Endothelial cell of umbilical vein (primary cell): ENCODE data around the gene NT5C1A. TPM values are rescaled to one million over a fixed set of nuclear protein-coding genes. Genes with fewer than 3 reads are reported as not detected.

ENCODE experiments used
- BruUV-seq: library from RNA; stranded (reverse); fragments of 400-500 nt; replicated peaks from 2 replicates; lab custom pipeline; 2021; lab: Mats Ljungman, UMichigan
- CTCF ChIA-PET: fragments of 300-600, 350-600 bp; sonication (Branson Sonifier 250); formaldehyde crosslinking; loops from one replicate; lab custom pipeline; 2021; ENCODE audit warnings: antibody characterized with exemption, inconsistent platforms; lab: Charles Lee
- POLR2A ChIA-PET: fragments of 300-600, 350-600 bp; sonication (Branson Sonifier 250); formaldehyde crosslinking; loops from one replicate; lab custom pipeline; 2021; ENCODE audit warnings: antibody characterized with exemption, inconsistent platforms; lab: Charles Lee
- DNase-seq: peaks from one replicate; pipeline ENCODE4 v3.0.0-alpha.2; 2011; ENCODE audit warnings: low read depth, low spot score
- FAIRE-seq: peaks from 2 replicates; lab custom pipeline; 2011; peaks lifted over from hg19 to GRCh38; lab: Jason Lieb, UNC
- H2AFZ ChIP-seq: 2 replicates; pipeline ENCODE4 v1.6.0; 2012; ENCODE audit warnings: low read depth, low read length, control low read depth, inconsistent platforms
- H3K27ac ChIP-seq: 2 replicates; pipeline ENCODE4 v1.5.1; 2011; ENCODE audit warnings: low read depth, mild to moderate bottlenecking, control low read depth, low read length, moderate library complexity; ENCODE audit not compliant: insufficient read depth
- H3K27me3 ChIP-seq, 2 experiments: 2 replicates each; pipeline versions ENCODE4 v1.6.0 to v1.6.1; 2011; ENCODE audit warnings: low read length in 2 of 2, mixed read lengths in 1 of 2; ENCODE audit not compliant: control insufficient read depth in 2 of 2, insufficient read depth in 2 of 2
- H3K36me3 ChIP-seq, 2 experiments: 2 replicates in 1 of 2; 3 replicates in 1 of 2; pipeline ENCODE4 v1.5.1; 2011; ENCODE audit warnings: low read length in 2 of 2, mild to moderate bottlenecking in 1 of 2, moderate library complexity in 1 of 2; ENCODE audit not compliant: control insufficient read depth in 2 of 2, insufficient read depth in 2 of 2; ENCODE audit errors: extremely low read depth in 1 of 2
- H3K4me1 ChIP-seq: 3 replicates; pipeline ENCODE4 v1.5.1; 2011; ENCODE audit warnings: mild to moderate bottlenecking, low read length; ENCODE audit not compliant: control insufficient read depth, insufficient read depth; ENCODE audit errors: extremely low read depth
- H3K4me2 ChIP-seq: 2 replicates; pipeline ENCODE4 v1.6.1; 2011; ENCODE audit warnings: low read length, control low read depth, mixed read lengths; ENCODE audit not compliant: insufficient read depth
- H3K4me3 ChIP-seq, 3 experiments: fragments of 200-600 bp in 1 of 3; sonication (generic), shearing (Covaris generic) in 1 of 3; replicated peaks in 1 of 3; 2 replicates each; pipeline ENCODE4 v1.5.1; 2011 to 2016; ENCODE audit warnings: control low read depth in 3 of 3, low read length in 3 of 3, mild to moderate bottlenecking in 2 of 3, inconsistent platforms in 1 of 3, low read depth in 1 of 3, moderate library complexity in 1 of 3; ENCODE audit not compliant: insufficient read depth in 1 of 3
- H3K79me2 ChIP-seq: 2 replicates; pipeline ENCODE4 v1.6.0; 2012; ENCODE audit warnings: low read length, inconsistent platforms; ENCODE audit not compliant: control insufficient read depth, insufficient read depth
- H3K9ac ChIP-seq: replicated peaks from 2 replicates; pipeline ENCODE3; 2011; ENCODE audit warnings: low read length, control low read depth; ENCODE audit not compliant: insufficient read depth; ENCODE audit errors: extremely low read depth
- H3K9me1 ChIP-seq: replicated peaks from 3 replicates; pipeline ENCODE4 v1.6.0; 2011; ENCODE audit warnings: mild to moderate bottlenecking, low read length; ENCODE audit not compliant: control insufficient read depth, insufficient read depth; ENCODE audit errors: extremely low read depth
- H3K9me3 ChIP-seq: replicated peaks from 2 replicates; pipeline ENCODE4 v1.5.1; 2012; ENCODE audit warnings: low read length, inconsistent platforms; ENCODE audit not compliant: control insufficient read depth, insufficient read depth
- H4K20me1 ChIP-seq: replicated peaks from 2 replicates; pipeline ENCODE3; 2011; ENCODE audit warnings: mild to moderate bottlenecking, low read length; ENCODE audit not compliant: control insufficient read depth, insufficient read depth; ENCODE audit errors: extremely low read depth
- CTCF ChIP-seq, 2 donors: IDR thresholded peaks; 1 replicate in 1 of 2; 2 replicates in 1 of 2; pipeline ENCODE4 v1.5.1; 2011; ENCODE audit warnings: low read length in 2 of 2, mild to moderate bottlenecking in 2 of 2, moderate library complexity in 2 of 2, control low read depth in 1 of 2, inconsistent platforms in 1 of 2, low read depth in 1 of 2; ENCODE audit not compliant: insufficient read depth in 1 of 2; ENCODE audit errors: extremely low read depth in 1 of 2
- EZH2 ChIP-seq: IDR thresholded peaks from 2 replicates; pipeline ENCODE4 v1.6.1; 2012; ENCODE audit warnings: borderline replicate concordance, low read depth, mild to moderate bottlenecking, moderate library complexity, low read length, inconsistent platforms; ENCODE audit not compliant: severe bottlenecking
- FOS ChIP-seq: IDR thresholded peaks from 2 replicates; pipeline ENCODE4 v1.6.1; 2011; ENCODE audit warnings: mild to moderate bottlenecking, low read length, moderate library complexity, borderline replicate concordance; ENCODE audit not compliant: insufficient read depth
- GATA2 ChIP-seq: IDR thresholded peaks from 2 replicates; pipeline ENCODE4 v1.7.0; 2011; ENCODE audit warnings: low read depth, mild to moderate bottlenecking, moderate library complexity, mixed read lengths, low read length; ENCODE audit not compliant: insufficient read length, insufficient read depth
- JUN ChIP-seq: IDR thresholded peaks from 2 replicates; pipeline ENCODE4 v1.6.1; 2011; ENCODE audit warnings: borderline replicate concordance, low read depth; ENCODE audit not compliant: insufficient read length, insufficient read depth
- MAX ChIP-seq: IDR thresholded peaks from 2 replicates; pipeline ENCODE4 v1.6.1; 2011; ENCODE audit not compliant: insufficient read depth, insufficient read length
- MYC ChIP-seq: IDR thresholded peaks from one replicate; pipeline ENCODE4 v1.6.1; 2011; ENCODE audit warnings: mild to moderate bottlenecking, low read depth, low read length
- POLR2A ChIP-seq: IDR thresholded peaks from 2 replicates; pipeline ENCODE4 v1.6.1; 2012; ENCODE audit warnings: low read depth, mild to moderate bottlenecking, control low read depth, low read length
- POLR2AphosphoS5 ChIP-seq: IDR thresholded peaks from 2 replicates; pipeline ENCODE4 v1.6.1; 2012; ENCODE audit warnings: low read depth, mild to moderate bottlenecking, control low read depth, low read length, moderate library complexity; ENCODE audit not compliant: insufficient read depth
- dilution Hi-C: fragments of 300-500 bp; cut with MboI; formaldehyde crosslinking; loops from one replicate; pipeline ENCODE4 v1.15.0; 2019; ENCODE audit warnings: low sequenced_read_pairs; ENCODE audit not compliant: extremely low pct_ligation_motif_present
- intact Hi-C: fragments of 100-400 bp; cut with micrococcal nuclease; formaldehyde crosslinking; loops from one replicate; pipeline ENCODE4 v1.10.0; 2022
- polyA plus RNA-seq, 4 experiments: library from polyadenylated mRNA; depleted of rRNA in 3 of 4; stranded (reverse) in 3 of 4; unstranded in 1 of 4; fragments of >200 nt; gene quantifications; 2 replicates each; pipeline versions ENCODE4 v1.2.1 to v1.2.3, GENCODE V29; 2011 to 2012; ENCODE audit warnings: missing spikeins in 1 of 4
- total RNA-seq: library from RNA; stranded (reverse); gene quantifications from 2 replicates; pipeline ENCODE4 v1.2.3, GENCODE V29; 2021

The NT5C1A gene
- total and polyA plus RNA-seq, 2 donors (not counting 3 experiments of a cell fraction or from before 2014, with no cell fraction given) = not detected

GRCh38 chr1:39711966-39712340 lies 40.0 kb upstream of the NT5C1A start:
- CTCF ChIA-PET = interaction anchor here (0.9 to 3.5 kb wide), 4 partner anchors 21 to 106 kb away, joined by 3 to 24 read pairs (median 3); partner anchors contain the start of gene HPCAL4
- H2AFZ ChIP-seq = no peak overlapping the region
- DNase-seq (no peak), FAIRE-seq (no peak)
- H3K79me2 ChIP-seq = no peaks in the 10 kb centered on the region
- no peaks in the 10 kb centered on the region for H3K9me3 ChIP-seq
- H3K4me1 ChIP-seq = no peaks in the 10 kb centered on the region
- intact Hi-C loops = no loop called here
- peaks cover 28 to 29% of the 10 kb centered on the region in 2 experiments for H3K27me3 ChIP-seq
- dilution Hi-C loops = no loop called here
- H3K36me3 ChIP-seq = no peaks in the 10 kb centered on the region
- H3K27ac ChIP-seq = no peak overlapping the region
- H3K4me2 ChIP-seq = no peak overlapping the region
- H3K9me1 ChIP-seq = no peaks in the 10 kb centered on the region
- TF ChIP-seq CTCF (IDR thresholded peaks at IDR 0.05; ENCODE audit: extremely low read depth in 1 of 2, insufficient read depth in 1 of 2, low read depth in 1 of 2, low read length in 2 of 2) = no peak
- TF ChIP-seq POLR2AphosphoS5 = no peak
- TF ChIP-seq MYC = no peak
- no peak for TF ChIP-seq JUN
- no peak for TF ChIP-seq EZH2
- TF ChIP-seq MAX = no peak
- no peak for TF ChIP-seq FOS
- no peak for TF ChIP-seq GATA2
- TF ChIP-seq POLR2A = no peak
- H3K9ac ChIP-seq = no peak overlapping the region
- POLR2A ChIA-PET = no interaction called here
- H3K4me3 ChIP-seq = no peak overlapping the region
- no peaks in the 10 kb centered on the region for H4K20me1 ChIP-seq
- no TSS peak for BruUV-seq
